MM.1S (cell line): Measurements from ENCODE around the gene NT5C1A.

Experiments used
- CTCF ChIP-seq: fragments of 300-600 bp; sonication (generic); IDR thresholded peaks from 2 replicates; pipeline ENCODE4 v1.5.1; 2016; ENCODE audit warnings: antibody characterized with exemption, low read length, mixed read lengths
- EZH2 ChIP-seq: fragments of 300-600 bp; sonication (generic); optimal IDR thresholded peaks from 2 replicates; pipeline ENCODE3; 2017; ENCODE audit warnings: low read depth, mild to moderate bottlenecking, antibody characterized with exemption, low read length, mixed read lengths
- EZH2phosphoT487 ChIP-seq: fragments of 300-600 bp; sonication (generic); IDR thresholded peaks from 2 replicates; pipeline ENCODE4 v1.6.1; 2018; ENCODE audit warnings: antibody characterized with exemption, low read length

- no peak for TF ChIP-seq CTCF
- no peak for TF ChIP-seq EZH2
- TF ChIP-seq EZH2phosphoT487: no peak
These were observed 17.6 kb downstream of the NT5C1A start for GRCh38 chr1:39654291-39654690.
